Adrenal gland (tissue), 12 donors: ENCODE results near the gene ITIH5. TPM values are rescaled to one million over a fixed set of nuclear protein-coding genes. Genes with fewer than 3 reads are reported as not detected.

Experiments used
- DNase-seq, 7 donors: peaks; one replicate each; pipeline ENCODE4 v3.0.0-alpha.2; 2019 to 2020
- H3K27ac ChIP-seq, 5 donors: fragments of 200-600 bp; sonication (generic) in 4 of 5; 1 replicate in 3 of 5; 2 replicates in 2 of 5; pipeline versions ENCODE4 v1.5.1 to v1.8.0; 2016 to 2020; ENCODE audit warnings: mild to moderate bottlenecking in 1 of 5
- H3K27me3 ChIP-seq: fragments of 200-600 bp; 2 replicates; pipeline ENCODE4 v1.8.0; 2021
- H3K36me3 ChIP-seq, 2 donors: fragments of 200-600 bp; replicated peaks in 1 of 2; 1 replicate in 1 of 2; 2 replicates in 1 of 2; pipeline versions ENCODE4 v1.5.1 to v1.8.0; 2018 to 2022
- H3K4me1 ChIP-seq, 2 donors: fragments of 200-600 bp; replicated peaks in 1 of 2; 1 replicate in 1 of 2; 2 replicates in 1 of 2; pipeline versions ENCODE4 v1.5.1 to v1.8.0; 2018 to 2021
- H3K4me3 ChIP-seq, 4 donors: fragments of 200-600 bp; sonication (generic) in 3 of 4; one replicate each; pipeline ENCODE4 v1.5.1; 2016 to 2018
- H3K9me3 ChIP-seq, 3 donors: fragments of 200-600 bp; sonication (generic) in 1 of 3; replicated peaks in 1 of 3; 1 replicate in 2 of 3; 2 replicates in 1 of 3; pipeline versions ENCODE4 v1.5.1 to v1.8.0; 2016 to 2021
- POLR2A ChIP-seq, 2 donors: fragments of 450-650 bp; IDR thresholded peaks; one replicate each; pipeline ENCODE4 v1.6.1; 2017; ENCODE audit warnings: antibody characterized with exemption in 2 of 2, mild to moderate bottlenecking in 2 of 2, moderate library complexity in 1 of 2
- WGBS, 4 donors: extraction: QIAGEN DNeasy Blood & Tissue Kit in 2 of 4; methylation state at CpG; one replicate each; pipeline versions ENCODE4 v1.1.5 to v1.1.7; 2013 to 2017; 5-methylcytosine and 5-hydroxymethylcytosine counted together
- intact Hi-C, 2 donors: fragments of 100-400 bp; cut with DNase I; formaldehyde crosslinking; loops; one replicate each; pipeline versions ENCODE4 v1.14.1 to v1.15.0; 2022 to 2023
- polyA plus RNA-seq, 3 donors: library from polyadenylated mRNA; stranded (reverse); fragments of 200-250 nt in 2 of 3; fragments of 350-450 nt in 1 of 3; fragmentation: Illumina TruSeq in 1 of 3; extraction: RNeasy Lipid Tissue Mini Kit (QIAGEN cat#74804) in 1 of 3; gene quantifications; one replicate each; pipeline ENCODE4 v1.2.3, GENCODE V29; 2013 to 2014
- total RNA-seq, 9 donors: library from RNA; depleted of rRNA in 4 of 9; stranded (reverse); fragments of >200 nt in 4 of 9; fragments of 120-200 nt in 1 of 9; fragmentation: NEBNext Ultra II Directional in 1 of 9; extraction: Animal tissue kit (Norgen Biotek cat#: 25700) in 1 of 9; gene quantifications; one replicate each; pipeline versions ENCODE4 v1.1.0 to v1.2.4, GENCODE V29; 2013 to 2023
- TF ChIP-seq, protein P1 (sequence below), 6 experiments: fragments of 450-650 bp in 4 of 6; fragments of 200-600 bp in 2 of 6; sonication (generic) in 1 of 6; IDR thresholded peaks; 1 replicate in 5 of 6; 2 replicates in 1 of 6; pipeline versions ENCODE4 v1.5.1 to v1.8.0; 2016 to 2021; ENCODE audit warnings: antibody characterized with exemption in 6 of 6, mild to moderate bottlenecking in 2 of 6, moderate library complexity in 1 of 6
- donor health status: healthy with polysubstance abuse.
- donor health status: Bipolar disorder and iron deficiency.
- donor health status: DM: yes; HTN: yes; CAD: no.
- donor health status: DM: no; HTN: no; CAD: no.
- donor health status: DM: no; HTN: no; CAD: no.
- donor health status: DM: yes; HTN: yes; CAD: no.

The ITIH5 gene
- total and polyA plus RNA-seq, 12 donors, result 0.66 to 6.2 (median 1.7) TPM

DNA sequence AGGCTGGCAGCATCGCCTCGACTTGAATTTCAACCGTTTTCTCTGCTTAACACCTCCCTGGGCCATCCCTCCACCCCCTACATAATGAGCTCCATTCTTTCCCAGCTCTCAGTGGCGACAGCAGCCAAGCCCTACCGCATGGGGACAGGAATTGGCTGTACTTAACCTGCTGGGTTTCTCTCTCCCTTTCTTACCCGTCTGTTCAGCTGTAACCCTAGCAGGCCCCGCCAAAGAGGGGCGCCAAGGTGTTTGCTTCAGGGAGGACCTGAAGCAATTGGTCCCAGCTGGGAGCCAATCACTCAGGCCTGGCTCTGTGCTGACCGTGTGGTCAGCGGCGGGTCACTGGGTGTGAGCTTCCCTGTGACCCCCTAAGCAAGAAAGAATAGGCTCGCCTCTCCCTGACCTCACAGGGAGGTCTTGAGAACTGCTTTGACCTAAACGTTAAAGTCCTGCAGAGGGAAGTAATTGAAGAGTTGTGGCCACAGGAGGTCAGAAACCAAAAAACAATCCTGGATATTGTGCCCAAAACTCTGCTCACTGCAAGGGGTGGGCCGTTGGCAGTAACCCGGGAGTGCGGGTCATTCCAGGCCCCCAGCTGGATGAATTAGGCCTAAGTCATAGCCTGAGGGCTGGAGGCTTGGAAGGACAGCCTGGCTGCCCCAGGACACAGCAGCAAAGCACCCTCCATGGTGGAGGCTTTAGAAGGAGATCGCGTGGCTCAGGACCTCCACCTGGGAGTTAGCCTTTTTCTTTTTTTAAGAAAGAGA is 114.6 kb downstream of the ITIH5 start:
- H3K9me3 ChIP-seq, result no peaks in the 10 kb centered on the region
- H3K4me3 ChIP-seq, result no peak overlapping the region
- H3K27me3 ChIP-seq, result no peaks in the 10 kb centered on the region
- H3K4me1 ChIP-seq, result no peaks in the 10 kb centered on the region
- TF ChIP-seq, protein P1, sequence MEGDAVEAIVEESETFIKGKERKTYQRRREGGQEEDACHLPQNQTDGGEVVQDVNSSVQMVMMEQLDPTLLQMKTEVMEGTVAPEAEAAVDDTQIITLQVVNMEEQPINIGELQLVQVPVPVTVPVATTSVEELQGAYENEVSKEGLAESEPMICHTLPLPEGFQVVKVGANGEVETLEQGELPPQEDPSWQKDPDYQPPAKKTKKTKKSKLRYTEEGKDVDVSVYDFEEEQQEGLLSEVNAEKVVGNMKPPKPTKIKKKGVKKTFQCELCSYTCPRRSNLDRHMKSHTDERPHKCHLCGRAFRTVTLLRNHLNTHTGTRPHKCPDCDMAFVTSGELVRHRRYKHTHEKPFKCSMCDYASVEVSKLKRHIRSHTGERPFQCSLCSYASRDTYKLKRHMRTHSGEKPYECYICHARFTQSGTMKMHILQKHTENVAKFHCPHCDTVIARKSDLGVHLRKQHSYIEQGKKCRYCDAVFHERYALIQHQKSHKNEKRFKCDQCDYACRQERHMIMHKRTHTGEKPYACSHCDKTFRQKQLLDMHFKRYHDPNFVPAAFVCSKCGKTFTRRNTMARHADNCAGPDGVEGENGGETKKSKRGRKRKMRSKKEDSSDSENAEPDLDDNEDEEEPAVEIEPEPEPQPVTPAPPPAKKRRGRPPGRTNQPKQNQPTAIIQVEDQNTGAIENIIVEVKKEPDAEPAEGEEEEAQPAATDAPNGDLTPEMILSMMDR (IDR thresholded peaks at IDR 0.05), result no peak
- TF ChIP-seq POLR2A (IDR thresholded peaks at IDR 0.05), result no peak
- 67 to 80% (median 74%) methylated on average over 15 to 18 of the region's 18 CpGs for WGBS, 4 donors
- H3K36me3 ChIP-seq, result no peaks in the 10 kb centered on the region
- no peak for DNase-seq
- H3K27ac ChIP-seq, result no peak overlapping the region
- intact Hi-C loops, result no loop called here

DNA sequence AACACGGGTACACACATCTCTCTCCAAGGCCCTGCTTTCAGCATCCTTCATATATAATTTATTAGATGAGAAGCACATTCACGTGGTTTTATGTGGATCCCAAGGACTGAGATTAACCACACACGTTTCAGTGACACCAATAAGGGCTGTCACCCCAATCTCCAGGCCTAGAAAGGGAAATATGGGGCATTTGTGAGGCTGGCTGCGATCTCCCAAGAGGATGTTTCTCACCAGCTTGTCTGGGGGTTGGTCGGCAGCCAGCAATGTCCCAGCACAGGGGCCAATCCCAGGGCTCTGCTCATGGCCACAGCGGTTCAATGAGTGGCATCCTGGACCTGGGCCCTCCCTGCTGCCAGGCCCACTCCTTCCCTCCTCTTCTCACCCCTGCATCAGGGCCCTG is 115.5 kb downstream of the ITIH5 start:
- DNase-seq, result no peak
- Histone ChIP-seq H3K4me1 (no peaks in the 10 kb centered on the region), H3K27me3 (no peaks in the 10 kb centered on the region), H3K9me3 (no peaks in the 10 kb centered on the region), H3K27ac (no peak overlapping the region), H3K36me3 (no peaks in the 10 kb centered on the region), H3K4me3 (no peak overlapping the region)
- WGBS, 4 donors, result 75 to 79% (median 76%) methylated on average over 5 to 6 of the region's 6 CpGs
- intact Hi-C loops, result no loop called here
- no peak for TF ChIP-seq POLR2A (IDR thresholded peaks at IDR 0.05)
- TF ChIP-seq, protein P1 (IDR thresholded peaks at IDR 0.05), result no peak

DNA sequence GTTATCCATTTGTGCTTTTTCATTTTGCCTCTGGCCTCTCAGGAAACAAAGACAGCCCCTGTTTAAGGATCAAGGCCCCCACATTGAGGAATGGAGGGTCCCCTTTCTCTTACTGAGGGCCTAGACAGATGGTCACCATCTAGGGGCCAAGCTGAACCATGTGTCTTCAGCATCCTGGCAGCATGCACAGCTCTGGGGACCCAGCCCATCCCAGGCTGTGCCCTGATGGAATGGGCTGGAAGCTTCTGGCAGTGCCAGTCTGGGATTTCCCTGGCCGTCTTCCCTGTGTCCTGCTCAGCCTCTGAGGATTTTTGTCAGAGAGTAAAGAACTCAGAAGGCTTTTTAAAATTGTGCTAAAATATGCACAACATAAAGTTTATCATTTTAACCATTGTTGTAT is 116.8 kb downstream of the ITIH5 start:
- H3K27me3 ChIP-seq, result no peaks in the 10 kb centered on the region
- intact Hi-C loops, result no loop called here
- no peak for TF ChIP-seq POLR2A (IDR thresholded peaks at IDR 0.05)
- TF ChIP-seq, protein P1 (IDR thresholded peaks at IDR 0.05), result no peak
- H3K4me3 ChIP-seq, result no peak overlapping the region
- H3K9me3 ChIP-seq, result no peaks in the 10 kb centered on the region
- H3K36me3 ChIP-seq, result no peaks in the 10 kb centered on the region
- H3K4me1 ChIP-seq, result no peaks in the 10 kb centered on the region
- 79 to 88% (median 84%) methylated on average over 1 of the region's 1 CpG for WGBS, 4 donors
- DNase-seq, result peak in 1 of 7 donors; percentile 18
- no peak overlapping the region for H3K27ac ChIP-seq

DNA sequence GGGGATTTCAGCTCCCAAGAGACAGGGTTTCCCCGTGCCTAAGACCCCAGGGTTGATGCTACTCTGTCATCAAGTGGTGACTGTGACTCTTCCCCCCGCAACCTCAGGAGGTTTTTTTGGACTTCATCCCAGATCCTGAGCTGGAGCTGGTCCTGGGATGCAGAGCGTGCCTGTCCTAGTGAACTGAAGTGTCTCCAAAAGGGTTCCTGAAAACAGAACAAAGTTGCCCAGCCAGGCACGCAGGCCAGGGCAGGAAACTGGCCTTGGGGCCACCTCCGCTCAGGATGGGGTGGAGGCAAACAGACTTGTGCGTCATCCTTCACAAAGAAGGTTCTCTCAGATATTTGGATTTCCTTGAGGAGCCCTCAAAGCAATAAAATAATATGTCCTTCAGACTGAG is 118.9 kb downstream of the ITIH5 start:
- peak in 1 of 7 donors; percentile 38 for DNase-seq
- H3K4me3 ChIP-seq, result no peak overlapping the region
- no peaks in the 10 kb centered on the region for H3K4me1 ChIP-seq
- H3K27ac ChIP-seq, result no peak overlapping the region
- no peaks in the 10 kb centered on the region for H3K36me3 ChIP-seq
- no peaks in the 10 kb centered on the region for H3K27me3 ChIP-seq
- intact Hi-C loops, result no loop called here
- 57 to 72% (median 60%) methylated on average over 5 to 6 of the region's 6 CpGs for WGBS, 4 donors
- no peaks in the 10 kb centered on the region for H3K9me3 ChIP-seq
- no peak for TF ChIP-seq POLR2A (IDR thresholded peaks at IDR 0.05)
- TF ChIP-seq, protein P1 (IDR thresholded peaks at IDR 0.05), result no peak
